ENCODE results near the gene ANK2. TPM values are rescaled to one million over a fixed set of nuclear protein-coding genes. Genes with fewer than 3 reads are reported as not detected.

The ANK2 gene
- total RNA-seq, 1 donor from 2014 or later, result 371 TPM

GRCh38 chr4:113094802-113095201 lies 45.3 kb downstream of the ANK2 start:
- peak; percentile 33 for DNase-seq

GRCh38 chr4:113101669-113102068 lies 52.2 kb downstream of the ANK2 start:
- DNase-seq, result no peak

GRCh38 chr4:113103556-113103955 lies 54.1 kb downstream of the ANK2 start:
- no peak for DNase-seq

- peak; percentile 69 for DNase-seq
Observed at GRCh38 chr4:113106108-113106507, 56.7 kb downstream of the ANK2 start.

GRCh38 chr4:113109106-113109718 lies 59.8 kb downstream of the ANK2 start:
- DNase-seq, result no peak

- no peak for DNase-seq
Observed at GRCh38 chr4:113112338-113112978, 63.0 kb downstream of the ANK2 start.

- peak; percentile 38 for DNase-seq
Observed at GRCh38 chr4:113113151-113113550, 63.7 kb downstream of the ANK2 start.

- DNase-seq, result peak; percentile 51
Observed at GRCh38 chr4:113114884-113115283, 65.4 kb downstream of the ANK2 start.

GRCh38 chr4:113116414-113117357 lies 67.2 kb downstream of the ANK2 start:
- peak; percentile 32 for DNase-seq

GRCh38 chr4:113117358-113117702 lies 67.9 kb downstream of the ANK2 start:
- DNase-seq, result no peak

GRCh38 chr4:113122066-113122465 lies 72.6 kb downstream of the ANK2 start:
- no peak for DNase-seq

GRCh38 chr4:113125418-113125817 lies 76.0 kb downstream of the ANK2 start:
- no peak for DNase-seq

GRCh38 chr4:113131136-113131535 lies 81.7 kb downstream of the ANK2 start:
- no peak for DNase-seq

GRCh38 chr4:113131621-113132020 lies 82.2 kb downstream of the ANK2 start:
- DNase-seq, result no peak

GRCh38 chr4:113141901-113142346 lies 92.5 kb downstream of the ANK2 start:
- DNase-seq, result peak; percentile 27

- DNase-seq, result no peak
Observed at GRCh38 chr4:113142351-113142750, 92.9 kb downstream of the ANK2 start.

- no peak for DNase-seq
Observed at GRCh38 chr4:113144091-113144490, 94.6 kb downstream of the ANK2 start.

GRCh38 chr4:113145147-113145518 lies 95.7 kb downstream of the ANK2 start:
- no peak for DNase-seq

GRCh38 chr4:113145519-113146291 lies 96.3 kb downstream of the ANK2 start:
- DNase-seq, result peak; percentile 76

- no peak for DNase-seq
Observed at GRCh38 chr4:113146876-113147358, 97.5 kb downstream of the ANK2 start.

GRCh38 chr4:113147498-113148111 lies 98.2 kb downstream of the ANK2 start:
- DNase-seq, result no peak

- no peak for DNase-seq
Observed at GRCh38 chr4:113148925-113149324, 99.5 kb downstream of the ANK2 start.
